ES-I3 (cell line): Measurements from ENCODE around the gene TNS1.

Experiments used
- H3K36me3 ChIP-seq: 2 replicates; pipeline ENCODE4 v1.6.1; 2013; ENCODE audit warnings: mild to moderate bottlenecking, low read length, control low read depth, moderate library complexity; ENCODE audit not compliant: insufficient read depth
- H3K4me1 ChIP-seq: 2 replicates; pipeline ENCODE4 v1.6.1; 2013; ENCODE audit warnings: mild to moderate bottlenecking, control low read depth, low read length; ENCODE audit not compliant: insufficient read depth
- H3K9ac ChIP-seq: 2 replicates; pipeline ENCODE4 v1.6.1; 2013; ENCODE audit warnings: low read depth, mild to moderate bottlenecking, low read length, moderate library complexity
- H3K9me3 ChIP-seq: 2 replicates; pipeline ENCODE4 v1.6.1; 2013; ENCODE audit warnings: mild to moderate bottlenecking, low read length, moderate library complexity; ENCODE audit not compliant: control insufficient read depth, insufficient read depth

The TNS1 gene

DNA sequence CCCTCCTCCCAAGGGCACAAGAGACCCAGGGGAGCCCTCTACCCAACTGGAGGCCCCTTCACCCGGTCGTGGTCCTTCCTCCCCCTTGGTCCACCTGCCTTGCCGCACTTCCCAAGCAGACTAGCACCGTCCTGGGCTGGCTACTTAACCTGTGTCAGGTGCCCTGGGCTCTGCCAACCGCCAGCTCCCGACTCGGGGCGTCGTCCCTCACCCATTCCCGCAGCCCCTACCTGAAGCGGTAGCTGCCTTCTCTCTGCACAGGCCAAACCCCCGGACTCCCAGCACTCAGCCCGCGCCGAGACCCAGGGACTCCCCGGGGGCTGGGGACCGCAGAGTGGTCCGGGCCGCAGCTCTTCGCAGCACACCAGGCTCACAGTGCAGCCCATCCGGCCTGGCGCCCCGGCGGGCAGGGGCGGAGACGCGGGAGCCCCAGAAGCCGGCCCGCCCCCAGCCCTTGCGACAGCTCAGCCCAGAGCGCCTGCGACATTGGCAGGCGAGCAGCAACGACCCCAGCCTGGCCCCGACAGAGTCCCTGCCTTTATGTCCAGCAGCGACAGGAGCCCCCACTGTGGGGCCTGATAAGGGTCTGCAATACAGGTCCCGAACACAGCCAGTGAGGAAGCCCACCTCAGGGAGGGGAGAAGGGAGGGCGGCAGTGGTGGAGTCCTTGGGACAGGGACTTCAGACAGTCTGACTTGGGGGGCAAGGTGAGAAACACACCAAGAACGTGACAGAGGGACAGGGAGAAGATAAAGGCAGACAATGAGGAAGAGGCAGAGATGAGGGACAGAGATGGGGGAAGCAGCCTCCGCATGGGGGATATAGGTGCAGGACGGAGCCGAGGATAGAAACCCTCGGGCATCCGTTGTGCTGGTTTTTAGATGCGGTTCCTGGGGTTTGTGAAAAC lies 31.0 kb upstream of the TNS1 start:
- Histone ChIP-seq H3K9ac (peak overlapping the region; percentile 47; the same call in 1 of the 2 replicates), H3K36me3 (no peaks in the 10 kb centered on the region), H3K4me1 (peaks cover 10% of the 10 kb centered on the region), H3K9me3 (no peaks in the 10 kb centered on the region)

DNA sequence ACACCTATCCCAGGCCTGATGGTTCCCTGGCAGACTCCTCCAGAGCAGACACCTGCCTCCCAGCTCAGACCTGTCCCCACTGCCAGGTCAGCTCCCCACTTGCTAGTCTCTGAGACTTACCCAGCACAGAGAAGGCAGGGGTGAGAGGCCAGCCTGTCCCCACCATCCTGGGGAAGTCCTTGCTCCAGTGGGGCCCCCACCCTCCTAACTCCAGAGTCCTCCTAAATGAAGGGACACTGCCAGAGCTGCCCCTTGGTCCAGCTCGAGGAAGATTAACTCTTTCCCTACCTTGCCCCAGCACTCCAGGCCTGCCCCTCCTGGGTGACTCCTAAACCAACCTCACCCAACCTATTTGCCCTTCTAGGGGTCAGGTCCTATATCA lies 30.4 kb upstream of the TNS1 start:
- Histone ChIP-seq H3K36me3 (no peaks in the 10 kb centered on the region), H3K9ac (no peak overlapping the region), H3K9me3 (no peaks in the 10 kb centered on the region), H3K4me1 (peaks cover 10% of the 10 kb centered on the region)

GRCh38 chr2:218032336-218033171 lies 29.8 kb upstream of the TNS1 start:
- Histone ChIP-seq H3K4me1 (peaks cover 10% of the 10 kb centered on the region), H3K9me3 (no peaks in the 10 kb centered on the region), H3K36me3 (no peaks in the 10 kb centered on the region), H3K9ac (no peak overlapping the region)

GRCh38 chr2:218031771-218032257 lies 29.0 kb upstream of the TNS1 start:
- Histone ChIP-seq H3K9ac (no peak overlapping the region), H3K9me3 (no peaks in the 10 kb centered on the region), H3K4me1 (peaks cover 10% of the 10 kb centered on the region), H3K36me3 (no peaks in the 10 kb centered on the region)

GRCh38 chr2:218031261-218031660 lies 28.5 kb upstream of the TNS1 start:
- H3K9ac ChIP-seq: no peak overlapping the region
- no peaks in the 10 kb centered on the region for H3K36me3 ChIP-seq
- no peaks in the 10 kb centered on the region for H3K9me3 ChIP-seq
- peaks cover 10% of the 10 kb centered on the region for H3K4me1 ChIP-seq

DNA sequence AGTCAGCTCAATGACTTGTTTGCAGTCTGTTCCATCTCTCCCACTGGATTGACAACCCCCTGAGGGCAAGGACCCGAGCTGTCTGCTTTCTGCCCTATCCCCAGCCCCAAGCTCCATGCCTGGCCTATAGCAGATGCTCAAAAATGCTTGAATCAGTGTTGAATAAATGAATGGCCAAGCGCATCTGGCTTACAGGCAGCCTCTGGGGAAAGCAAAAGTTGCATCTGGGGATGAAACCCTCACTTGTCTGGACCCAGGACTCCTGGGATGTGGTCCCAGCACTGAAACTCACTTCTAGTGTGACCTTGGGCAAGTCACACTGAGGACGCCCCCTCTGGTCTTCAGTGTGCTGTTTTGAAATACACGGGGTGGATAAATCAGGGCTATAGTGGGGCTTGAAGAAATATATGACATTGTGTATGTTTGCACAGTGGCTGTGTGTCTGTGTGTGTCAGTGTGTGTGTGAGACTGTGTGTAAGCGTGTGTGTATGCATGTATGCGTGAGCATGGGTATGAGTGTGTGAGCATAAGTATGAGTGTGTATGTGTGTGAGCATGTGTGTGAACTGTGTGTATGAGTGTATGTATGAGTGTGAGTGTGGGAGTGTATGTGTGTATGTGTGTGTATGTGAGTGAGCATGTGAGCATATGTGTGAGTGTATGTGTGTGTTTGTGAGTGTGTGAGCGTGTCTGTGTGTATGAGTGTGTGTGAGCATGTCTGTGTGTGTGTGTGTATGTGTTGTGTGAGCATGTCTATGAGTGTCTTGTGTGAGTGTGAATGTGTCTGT lies 27.8 kb upstream of the TNS1 start:
- H3K36me3 ChIP-seq: no peaks in the 10 kb centered on the region
- H3K9ac ChIP-seq: no peak overlapping the region
- H3K9me3 ChIP-seq: no peaks in the 10 kb centered on the region
- peaks cover 10% of the 10 kb centered on the region for H3K4me1 ChIP-seq

DNA sequence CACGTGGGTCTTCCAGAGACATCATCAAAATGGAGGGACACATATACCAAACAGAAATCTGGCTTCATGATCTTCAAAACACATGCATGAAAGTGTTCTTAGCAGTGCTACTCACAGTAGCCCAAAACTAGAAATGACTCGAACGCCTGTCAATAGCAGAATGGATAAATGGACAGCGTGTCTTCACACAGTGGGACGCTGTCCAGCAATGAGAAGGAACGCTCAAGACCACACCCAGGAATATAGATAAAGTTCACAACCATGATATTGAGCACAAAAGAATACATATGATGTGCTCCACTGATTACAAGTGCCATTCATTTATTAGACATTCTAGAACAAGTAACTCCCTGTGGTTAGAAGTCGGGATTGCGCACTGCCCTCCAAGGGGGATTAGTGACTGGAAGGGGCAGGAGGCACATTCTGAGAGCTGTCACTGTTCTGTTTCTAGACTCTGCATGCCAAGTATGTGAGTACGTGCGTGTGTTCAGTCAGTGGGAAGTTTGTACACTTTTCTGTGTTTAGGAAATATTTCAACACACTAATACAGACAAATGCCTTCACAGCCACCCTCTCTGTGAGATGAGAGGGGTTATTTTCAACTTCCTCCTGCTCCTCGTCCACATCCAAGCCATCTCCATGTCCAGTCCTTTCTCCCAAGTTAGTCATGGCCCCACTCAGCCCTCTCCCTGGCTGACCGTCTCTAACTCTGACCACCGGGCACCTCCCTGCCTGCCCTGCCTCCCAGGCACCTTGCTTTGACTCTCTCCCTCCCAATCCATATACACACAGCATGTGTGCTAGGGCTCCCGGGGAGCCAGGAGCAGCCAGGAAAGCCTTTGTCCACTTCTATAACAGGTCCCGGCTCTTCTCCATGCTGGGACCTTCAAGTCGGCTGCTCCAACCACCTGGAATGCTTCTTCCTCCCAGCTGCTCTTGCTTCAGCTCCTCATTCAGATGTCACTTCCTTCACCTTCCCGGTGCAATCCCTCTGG lies 26.9 kb upstream of the TNS1 start:
- no peak overlapping the region for H3K9ac ChIP-seq
- no peaks in the 10 kb centered on the region for H3K36me3 ChIP-seq
- H3K4me1 ChIP-seq: peaks cover 14% of the 10 kb centered on the region
- no peaks in the 10 kb centered on the region for H3K9me3 ChIP-seq

GRCh38 chr2:218028562-218029348 lies 26.0 kb upstream of the TNS1 start:
- Histone ChIP-seq H3K9ac (no peak overlapping the region), H3K36me3 (no peaks in the 10 kb centered on the region), H3K4me1 (peaks cover 16% of the 10 kb centered on the region), H3K9me3 (no peaks in the 10 kb centered on the region)

- peaks cover 13% of the 10 kb centered on the region for H3K4me1 ChIP-seq
- no peak overlapping the region for H3K9ac ChIP-seq
- no peaks in the 10 kb centered on the region for H3K9me3 ChIP-seq
Observed at GRCh38 chr2:218028189-218028495, 25.3 kb upstream of the TNS1 start.

GRCh38 chr2:218027426-218028188 lies 24.8 kb upstream of the TNS1 start:
- Histone ChIP-seq H3K9me3 (no peaks in the 10 kb centered on the region), H3K4me1 (peaks cover 13% of the 10 kb centered on the region), H3K9ac (no peak overlapping the region), H3K36me3 (no peaks in the 10 kb centered on the region)

More at GRCh38 chr2:218028189-218028495, 25.3 kb upstream of the TNS1 start:
- no peaks in the 10 kb centered on the region for H3K36me3 ChIP-seq

DNA sequence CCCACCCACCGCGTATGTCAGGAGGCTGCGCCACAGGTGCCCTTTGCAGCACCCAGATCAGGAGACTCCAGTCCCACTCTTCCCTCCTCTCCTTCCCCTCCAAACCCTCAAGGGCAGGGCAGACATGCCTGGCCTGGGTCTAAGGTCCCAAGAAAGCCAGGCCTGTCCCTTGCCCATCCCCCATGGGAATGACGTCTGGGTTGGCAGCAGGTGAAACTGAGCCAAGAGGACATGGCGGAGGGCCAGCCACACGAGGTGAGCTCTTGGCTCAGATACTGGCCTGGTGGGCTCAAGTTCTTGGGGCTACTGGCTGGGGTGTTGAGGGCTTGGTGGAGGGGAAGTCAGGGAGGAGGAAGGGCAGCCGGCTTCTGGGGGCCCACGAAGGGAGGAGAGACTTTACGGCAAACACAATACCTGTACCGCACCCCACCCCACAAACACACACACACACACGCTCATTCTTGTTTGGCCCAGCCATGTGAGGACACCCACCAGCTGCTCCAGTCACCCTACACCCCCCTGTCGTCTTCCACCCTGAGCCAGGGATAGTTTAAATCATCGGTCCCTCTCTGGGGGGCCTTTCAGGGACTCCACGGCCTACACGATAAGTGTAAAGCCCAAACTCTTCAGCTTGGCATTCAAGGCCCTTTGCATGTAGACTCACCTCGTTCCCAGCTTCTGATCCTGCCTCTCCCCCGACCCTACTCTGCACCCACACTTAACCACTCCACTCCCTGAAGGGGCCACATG lies 24.1 kb upstream of the TNS1 start:
- peaks cover 16% of the 10 kb centered on the region for H3K4me1 ChIP-seq

GRCh38 chr2:218026244-218026643 lies 23.4 kb upstream of the TNS1 start:
- Histone ChIP-seq H3K9me3 (no peaks in the 10 kb centered on the region), H3K4me1 (peaks cover 17% of the 10 kb centered on the region), H3K36me3 (no peaks in the 10 kb centered on the region), H3K9ac (no peak overlapping the region)

More for the DNA sequence above, 24.1 kb upstream of the TNS1 start:
- Histone ChIP-seq H3K9ac (no peak overlapping the region), H3K36me3 (no peaks in the 10 kb centered on the region), H3K9me3 (no peaks in the 10 kb centered on the region)
